ENCODE results near the gene OXNAD1. TPM values are rescaled to one million over a fixed set of nuclear protein-coding genes. Genes with fewer than 3 reads are reported as not detected.
A peak's percentile ranks its signal among the peaks of the same experiment; 100 is the strongest.

OXNAD1 gene
- total and polyA plus RNA-seq, 2 of the 13 experiments (the other 11 are each of a cell fraction or from before 2014, with no cell fraction given), result 9.9 to 18.8 TPM

DNA sequence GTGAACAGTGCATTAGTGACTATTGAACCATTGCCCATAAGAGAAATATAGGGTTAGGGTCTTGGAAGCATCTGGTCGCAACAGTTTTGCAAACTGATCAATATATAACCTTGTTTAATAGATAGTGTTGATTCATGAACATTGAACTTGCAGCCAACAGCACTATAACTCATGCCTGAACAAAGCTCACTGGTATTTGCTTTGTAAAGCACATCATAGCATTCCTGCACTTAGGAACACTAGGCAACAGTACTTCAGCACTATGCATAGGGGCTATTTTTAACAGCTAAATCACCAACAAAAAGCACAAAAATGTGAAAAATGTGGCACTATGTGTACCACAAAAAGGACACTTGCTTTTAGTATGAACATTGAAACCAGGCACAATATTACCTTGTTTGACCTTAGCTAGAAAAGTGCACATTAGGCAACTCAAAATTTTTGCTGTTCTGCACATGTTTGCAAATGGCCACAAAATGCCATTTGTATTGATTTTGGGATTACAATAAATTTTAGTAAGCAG is 68.0 kb downstream of the OXNAD1 start (continued):
- TF ChIP-seq, protein P1, sequence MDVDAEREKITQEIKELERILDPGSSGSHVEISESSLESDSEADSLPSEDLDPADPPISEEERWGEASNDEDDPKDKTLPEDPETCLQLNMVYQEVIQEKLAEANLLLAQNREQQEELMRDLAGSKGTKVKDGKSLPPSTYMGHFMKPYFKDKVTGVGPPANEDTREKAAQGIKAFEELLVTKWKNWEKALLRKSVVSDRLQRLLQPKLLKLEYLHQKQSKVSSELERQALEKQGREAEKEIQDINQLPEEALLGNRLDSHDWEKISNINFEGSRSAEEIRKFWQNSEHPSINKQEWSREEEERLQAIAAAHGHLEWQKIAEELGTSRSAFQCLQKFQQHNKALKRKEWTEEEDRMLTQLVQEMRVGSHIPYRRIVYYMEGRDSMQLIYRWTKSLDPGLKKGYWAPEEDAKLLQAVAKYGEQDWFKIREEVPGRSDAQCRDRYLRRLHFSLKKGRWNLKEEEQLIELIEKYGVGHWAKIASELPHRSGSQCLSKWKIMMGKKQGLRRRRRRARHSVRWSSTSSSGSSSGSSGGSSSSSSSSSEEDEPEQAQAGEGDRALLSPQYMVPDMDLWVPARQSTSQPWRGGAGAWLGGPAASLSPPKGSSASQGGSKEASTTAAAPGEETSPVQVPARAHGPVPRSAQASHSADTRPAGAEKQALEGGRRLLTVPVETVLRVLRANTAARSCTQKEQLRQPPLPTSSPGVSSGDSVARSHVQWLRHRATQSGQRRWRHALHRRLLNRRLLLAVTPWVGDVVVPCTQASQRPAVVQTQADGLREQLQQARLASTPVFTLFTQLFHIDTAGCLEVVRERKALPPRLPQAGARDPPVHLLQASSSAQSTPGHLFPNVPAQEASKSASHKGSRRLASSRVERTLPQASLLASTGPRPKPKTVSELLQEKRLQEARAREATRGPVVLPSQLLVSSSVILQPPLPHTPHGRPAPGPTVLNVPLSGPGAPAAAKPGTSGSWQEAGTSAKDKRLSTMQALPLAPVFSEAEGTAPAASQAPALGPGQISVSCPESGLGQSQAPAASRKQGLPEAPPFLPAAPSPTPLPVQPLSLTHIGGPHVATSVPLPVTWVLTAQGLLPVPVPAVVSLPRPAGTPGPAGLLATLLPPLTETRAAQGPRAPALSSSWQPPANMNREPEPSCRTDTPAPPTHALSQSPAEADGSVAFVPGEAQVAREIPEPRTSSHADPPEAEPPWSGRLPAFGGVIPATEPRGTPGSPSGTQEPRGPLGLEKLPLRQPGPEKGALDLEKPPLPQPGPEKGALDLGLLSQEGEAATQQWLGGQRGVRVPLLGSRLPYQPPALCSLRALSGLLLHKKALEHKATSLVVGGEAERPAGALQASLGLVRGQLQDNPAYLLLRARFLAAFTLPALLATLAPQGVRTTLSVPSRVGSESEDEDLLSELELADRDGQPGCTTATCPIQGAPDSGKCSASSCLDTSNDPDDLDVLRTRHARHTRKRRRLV (CRISPR knock-in tag; IDR thresholded peaks at IDR 0.05), result no peak
- TF ChIP-seq PHF21A (CRISPR knock-in tag; IDR thresholded peaks at IDR 0.05) (peak; percentile 77; the same call in 1 of the 2 replicates), ZNF17 (CRISPR knock-in tag; IDR thresholded peaks at IDR 0.05) (no peak), HES4 (CRISPR knock-in tag; IDR thresholded peaks at IDR 0.05; ENCODE audit: borderline replicate concordance) (no peak), ASH2L (IDR thresholded peaks at IDR 0.05; ENCODE audit: insufficient read length, low read depth, low read length) (peak; percentile 78), ATF5 (CRISPR knock-in tag; IDR thresholded peaks at IDR 0.05; ENCODE audit: low read depth) (no peak), ETV6 (CRISPR knock-in tag; conservative IDR thresholded peaks at IDR 0.05) (no peak), NFRKB (IDR thresholded peaks at IDR 0.05) (no peak), ZUFSP (CRISPR knock-in tag; IDR thresholded peaks at IDR 0.05; ENCODE audit: borderline replicate concordance) (no peak), SKIL (CRISPR knock-in tag; IDR thresholded peaks at IDR 0.05; ENCODE audit: borderline replicate concordance) (peak; percentile 62), ZNF562 (CRISPR knock-in tag; IDR thresholded peaks at IDR 0.05; ENCODE audit: borderline replicate concordance) (no peak), ZGPAT (CRISPR knock-in tag; IDR thresholded peaks at IDR 0.05) (peak; percentile 72), ZNF530 (CRISPR knock-in tag; IDR thresholded peaks at IDR 0.05; ENCODE audit: low read depth) (no peak), KLF16 (CRISPR knock-in tag; IDR thresholded peaks at IDR 0.05) (0 out of 4 replicates have a peak, but pooled peaks of 1 of the 2 experiments have one; percentile 9), ZNF780A (CRISPR knock-in tag; IDR thresholded peaks at IDR 0.05) (no peak), ZFP36 (IDR thresholded peaks at IDR 0.05; ENCODE audit: borderline replicate concordance, low read depth, low read length, partially characterized antibody) (no peak), ZBTB25 (CRISPR knock-in tag; IDR thresholded peaks at IDR 0.05) (no peak)

Measured in HepG2 (cell line).